ENCODE data around the gene ETHE1.

The ETHE1 gene

GRCh38 chr19:43460362-43461016 lies 66.5 kb downstream of the ETHE1 start:
- DNase-seq (ENCODE audit: low spot score) = no peak
- in situ Hi-C loops (cut with MboI; ENCODE audit: low sequenced_read_pairs, unreplicated experiment) = no loop called here
- no peak for TF ChIP-seq CTCF (IDR thresholded peaks at IDR 0.05; ENCODE audit: borderline replicate concordance, control extremely low read depth, extremely low read depth, insufficient read depth, missing control alignments)

GRCh38 chr19:43457809-43458208 lies 69.2 kb downstream of the ETHE1 start:
- in situ Hi-C loops (cut with MboI; ENCODE audit: low sequenced_read_pairs, unreplicated experiment) = no loop called here
- no peak for TF ChIP-seq CTCF (IDR thresholded peaks at IDR 0.05; ENCODE audit: borderline replicate concordance, control extremely low read depth, extremely low read depth, insufficient read depth, missing control alignments)
- no peak for DNase-seq (ENCODE audit: low spot score)

All from GM13976 (cell line).